GM13976 (cell line): ENCODE data around the gene ZNF75A.
A peak's percentile ranks its signal among the peaks of the same experiment; 100 is the strongest.
"Not testable (repeated sequence)": the region's sequence is repeated elsewhere in the genome, so short reads cannot be mapped to it uniquely, and the experiment has no call there.

ENCODE experiments used
- DNase-seq: peaks from one replicate; pipeline ENCODE4 v3.0.0; 2012; ENCODE audit warnings: low spot score
- CTCF ChIP-seq: IDR thresholded peaks from 2 replicates; pipeline ENCODE4 v1.5.1; 2012; ENCODE audit warnings: borderline replicate concordance, mild to moderate bottlenecking; ENCODE audit not compliant: insufficient read depth; ENCODE audit errors: extremely low read depth, missing control alignments, control extremely low read depth
- in situ Hi-C: fragments of 300-500 bp; cut with MboI; formaldehyde crosslinking; loops from one replicate; pipeline ENCODE4 v1.12.0; 2022; ENCODE audit warnings: low sequenced_read_pairs, mixed read lengths, inconsistent platforms; ENCODE audit not compliant: unreplicated experiment

ZNF75A gene

GRCh38 chr16:3266873-3267537, 38.3 kb upstream of the ZNF75A start:
- in situ Hi-C loops = no loop called here
- no peak for DNase-seq

GRCh38 chr16:3268294-3268693, 37.0 kb upstream of the ZNF75A start:
- no peak for TF ChIP-seq CTCF
- in situ Hi-C loops = no loop called here
- no peak for DNase-seq

More at GRCh38 chr16:3266873-3267537, 38.3 kb upstream of the ZNF75A start:
- TF ChIP-seq CTCF = peak; percentile 28

GRCh38 chr16:3270718-3271117, 34.6 kb upstream of the ZNF75A start:
- in situ Hi-C loops, DNase-seq: not testable (repeated sequence)

GRCh38 chr16:3271281-3271680, 34.0 kb upstream of the ZNF75A start:
- DNase-seq, in situ Hi-C loops: not testable (repeated sequence)

- no peak for TF ChIP-seq CTCF
- in situ Hi-C loops = no loop called here
- no peak for DNase-seq
These were observed 30.8 kb upstream of the ZNF75A start for GRCh38 chr16:3274490-3274889.

GRCh38 chr16:3274947-3275346, 30.4 kb upstream of the ZNF75A start:
- DNase-seq = no peak
- in situ Hi-C loops = no loop called here
- no peak for TF ChIP-seq CTCF

GRCh38 chr16:3276679-3277078, 28.6 kb upstream of the ZNF75A start:
- no peak for TF ChIP-seq CTCF
- no peak for DNase-seq
- in situ Hi-C loops = no loop called here

- no peak for DNase-seq
- TF ChIP-seq CTCF = no peak
- in situ Hi-C loops = no loop called here
These were observed 24.0 kb upstream of the ZNF75A start for GRCh38 chr16:3281222-3281820.
